Spleen (tissue), 11 donors: ENCODE measurements around the gene SUN3. TPM values are rescaled to one million over a fixed set of nuclear protein-coding genes. Genes with fewer than 3 reads are reported as not detected.

Source experiments
- DNase-seq: peaks from one replicate; pipeline ENCODE4 v3.0.0-alpha.2; 2020
- H3K27ac ChIP-seq, 8 donors: fragments of 200-600 bp; sonication (generic) in 7 of 8; 1 replicate in 4 of 8; 2 replicates in 4 of 8; pipeline versions ENCODE4 v1.5.0 to v1.8.0; 2016 to 2021; ENCODE audit warnings: inconsistent platforms in 4 of 8, mild to moderate bottlenecking in 4 of 8, moderate library complexity in 1 of 8
- H3K27me3 ChIP-seq, 7 donors: fragments of 200-600 bp; sonication (generic) in 6 of 7; replicated peaks in 1 of 7; 1 replicate in 4 of 7; 2 replicates in 3 of 7; pipeline versions ENCODE4 v1.5.0 to v1.8.0; 2016 to 2021; ENCODE audit warnings: inconsistent platforms in 3 of 7, mild to moderate bottlenecking in 1 of 7
- H3K36me3 ChIP-seq, 6 donors: fragments of 200-600 bp; sonication (generic) in 5 of 6; 1 replicate in 4 of 6; 2 replicates in 2 of 6; pipeline versions ENCODE4 v1.5.0 to v1.8.0; 2016 to 2021; ENCODE audit warnings: inconsistent platforms in 2 of 6
- H3K4me1 ChIP-seq, 6 donors: fragments of 200-600 bp; sonication (generic) in 5 of 6; 1 replicate in 3 of 6; 2 replicates in 3 of 6; pipeline versions ENCODE4 v1.5.0 to v1.8.0; 2016 to 2021; ENCODE audit warnings: inconsistent platforms in 3 of 6
- H3K4me3 ChIP-seq, 8 donors: fragments of 200-600 bp; sonication (generic) in 7 of 8; 1 replicate in 4 of 8; 2 replicates in 4 of 8; pipeline versions ENCODE4 v1.5.0 to v1.8.0; 2016 to 2021; ENCODE audit warnings: inconsistent platforms in 4 of 8, mild to moderate bottlenecking in 4 of 8, moderate library complexity in 2 of 8
- H3K9me3 ChIP-seq, 8 donors: fragments of 200-600 bp; sonication (generic) in 7 of 8; 1 replicate in 4 of 8; 2 replicates in 4 of 8; pipeline versions ENCODE4 v1.5.0 to v1.8.0; 2016 to 2021; ENCODE audit warnings: inconsistent platforms in 4 of 8
- CTCF ChIP-seq, 11 experiments: fragments of 200-600 bp in 7 of 11; fragments of 450-650 bp in 4 of 11; sonication (generic) in 4 of 11; IDR thresholded peaks in 8 of 11; conservative IDR thresholded peaks in 3 of 11; 1 replicate in 7 of 11; 2 replicates in 4 of 11; pipeline versions ENCODE4 v1.4.0 to v1.8.0; 2016 to 2021; ENCODE audit warnings: antibody characterized with exemption in 11 of 11, inconsistent platforms in 4 of 11, mild to moderate bottlenecking in 1 of 11
- POLR2A ChIP-seq, 3 donors: fragments of 450-650 bp; IDR thresholded peaks; one replicate each; pipeline ENCODE4 v1.5.1; 2017; ENCODE audit warnings: antibody characterized with exemption in 3 of 3, mild to moderate bottlenecking in 1 of 3
- POLR2AphosphoS5 ChIP-seq, 3 donors: sonication (generic); formaldehyde crosslinking; IDR thresholded peaks; one replicate each; pipeline ENCODE4 v1.5.1; 2017; ENCODE audit warnings: antibody characterized with exemption in 3 of 3
- WGBS, 5 donors: extraction: QIAGEN DNeasy Blood & Tissue Kit in 3 of 5; methylation state at CpG; one replicate each; pipeline versions ENCODE4 v1.1.5 to v1.1.7; 2013 to 2018; 5-methylcytosine and 5-hydroxymethylcytosine counted together
- intact Hi-C: fragments of 100-400 bp; cut with DNase I; formaldehyde crosslinking; loops from one replicate; pipeline ENCODE4 v1.15.0; 2023; ENCODE audit warnings: low total_unique reads
- polyA plus RNA-seq, 3 donors: library from polyadenylated mRNA; stranded (reverse); fragments of 200-250 nt; gene quantifications; one replicate each; pipeline ENCODE4 v1.2.1, GENCODE V29; 2013
- total RNA-seq, 7 donors: library from RNA; depleted of rRNA in 3 of 7; stranded (reverse); fragments of >200 nt in 3 of 7; fragmentation: NEBNext Ultra II Directional in 4 of 7; extraction: Animal tissue kit (Norgen Biotek cat#: 25700) in 4 of 7; gene quantifications; one replicate each; pipeline versions ENCODE4 v1.1.0 to v1.2.1, GENCODE V29; 2016 to 2021
- donor health status: healthy with polysubstance abuse.
- donor health status: DM: no; HTN: no; CAD: no; lungs with moderate emphysema.
- donor health status: DM: no; HTN: no; CAD: no.
- donor health status: Bipolar disorder and iron deficiency.
- donor health status: healthy.
- donor health status: DM: no; HTN: no; CAD: no.
- donor health status: DM: yes; HTN: yes; CAD: no.

SUN3 gene
- total and polyA plus RNA-seq, 10 donors, result not detected

- 91 to 96% (median 92%) methylated on average over 18 of the region's 18 CpGs for WGBS, 5 donors
- peaks cover under 1 to 11% (median 3%) of the 10 kb centered on the region in 6 donors for H3K4me1 ChIP-seq
- no peak overlapping the region for H3K27ac ChIP-seq
- peaks cover 0 to 14% (median 4%) of the 10 kb centered on the region in 7 donors for H3K27me3 ChIP-seq
- no peaks in the 10 kb centered on the region for H3K9me3 ChIP-seq
- DNase-seq, result no peak
- H3K4me3 ChIP-seq, result no peak overlapping the region
- TF ChIP-seq POLR2AphosphoS5 (IDR thresholded peaks at IDR 0.05) (no peak), CTCF (IDR thresholded peaks at IDR 0.05 in 8 of 11, conservative IDR thresholded peaks at IDR 0.05 in 3 of 11) (no peak), POLR2A (IDR thresholded peaks at IDR 0.05) (no peak)
- intact Hi-C loops, result no loop called here
- H3K36me3 ChIP-seq, result no peaks in the 10 kb centered on the region
Observed at GRCh38 chr7:48040944-48041652, 12.2 kb upstream of the SUN3 start.

- DNase-seq, result no peak
- Histone ChIP-seq H3K4me1 (peaks cover 7 to 19% (median 17%) of the 10 kb centered on the region in 6 donors), H3K27me3 (peaks cover 0 to 36% (median 12%) of the 10 kb centered on the region in 7 donors), H3K4me3 (no peak overlapping the region), H3K9me3 (no peaks in the 10 kb centered on the region), H3K36me3 (no peaks in the 10 kb centered on the region), H3K27ac (no peak overlapping the region)
- WGBS, 5 donors, result 63 to 73% (median 73%) methylated on average over 5 of the region's 5 CpGs
- TF ChIP-seq CTCF (IDR thresholded peaks at IDR 0.05 in 8 of 11, conservative IDR thresholded peaks at IDR 0.05 in 3 of 11), result no peak
- intact Hi-C loops, result no loop called here
Observed at GRCh38 chr7:48038815-48039506, 10.1 kb upstream of the SUN3 start.

GRCh38 chr7:48035967-48036478 lies 7.1 kb upstream of the SUN3 start:
- H3K9me3 ChIP-seq, result no peaks in the 10 kb centered on the region
- H3K27me3 ChIP-seq, result peaks cover 0 to 61% (median 29%) of the 10 kb centered on the region in 7 donors
- intact Hi-C loops, result no loop called here
- H3K4me1 ChIP-seq, result peaks cover 7 to 19% (median 17%) of the 10 kb centered on the region in 6 donors
- WGBS, 5 donors, result 3 to 8% (median 6%) methylated on average over 26 to 42 of the region's 42 CpGs
- peak; percentile 84 for DNase-seq
- no peak overlapping the region for H3K27ac ChIP-seq
- H3K4me3 ChIP-seq, result peak overlapping the region; percentile 43 to 87 (median 60)
- TF ChIP-seq POLR2AphosphoS5 (IDR thresholded peaks at IDR 0.05) (no peak), POLR2A (IDR thresholded peaks at IDR 0.05) (no peak), CTCF (IDR thresholded peaks at IDR 0.05 in 8 of 11, conservative IDR thresholded peaks at IDR 0.05 in 3 of 11) (no peak)
- no peaks in the 10 kb centered on the region for H3K36me3 ChIP-seq
